ENCODE measurements around the gene TMEM132A.

DNA sequence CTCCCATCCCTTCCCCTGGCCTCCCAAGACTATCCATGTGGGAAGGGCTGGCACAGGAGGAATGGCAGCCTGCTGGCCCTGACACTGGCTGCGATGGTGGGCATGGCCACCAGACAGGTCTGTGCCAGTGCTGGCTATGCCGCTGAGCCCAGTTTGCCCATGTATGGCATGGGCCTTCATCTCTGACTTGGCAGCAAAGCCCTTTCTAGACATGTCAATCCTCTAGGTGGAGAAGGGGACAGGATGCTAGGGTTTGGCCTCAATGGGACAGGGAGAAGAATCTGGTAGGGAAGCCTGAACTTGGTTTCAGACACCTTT, 48.1 kb upstream of the TMEM132A start:
- TF ChIP-seq CTCF (conservative IDR thresholded peaks at IDR 0.05), result no peak
- TF ChIP-seq EZH2 (IDR thresholded peaks at IDR 0.05; ENCODE audit: low read depth), result no peak

Measured in PC-9 (cell line).